Measurements from ENCODE around the gene ASIP.
"Not testable (repeated sequence)": the region's sequence is repeated elsewhere in the genome, so short reads cannot be mapped to it uniquely, and the experiment has no call there.

Gene ASIP

GRCh38 chr20:34243377-34243776 is 2.2 kb downstream of the ASIP start:
- no peak for FAIRE-seq

DNA sequence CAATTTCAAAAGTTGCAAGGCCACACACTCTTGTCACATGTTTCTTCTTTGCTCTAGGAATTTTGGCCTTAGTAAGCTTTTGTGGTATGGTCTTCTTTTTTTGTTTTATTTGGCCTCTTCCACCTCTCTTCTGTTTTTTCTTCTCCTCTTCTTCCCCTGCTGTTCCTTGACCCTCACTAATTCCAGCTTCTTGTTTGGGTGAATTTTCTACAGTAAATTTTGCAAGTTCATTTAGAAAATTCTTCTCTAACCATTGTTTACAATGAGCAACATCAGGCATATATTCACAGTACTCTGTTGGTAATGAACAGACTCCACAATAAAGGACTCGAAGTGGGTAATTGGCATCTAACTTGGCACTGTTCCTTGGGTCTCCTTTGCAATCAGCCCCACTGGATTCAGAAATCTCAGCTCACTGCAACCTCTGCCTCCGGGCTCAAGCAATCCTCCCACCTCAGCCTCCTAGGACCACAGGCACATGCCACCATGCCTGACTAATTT is 5.0 kb downstream of the ASIP start:
- no peak for FAIRE-seq

GRCh38 chr20:34249291-34249690 is 8.1 kb downstream of the ASIP start:
- FAIRE-seq = no peak

- FAIRE-seq = no peak
Measured at GRCh38 chr20:34250005-34250404, 8.8 kb downstream of the ASIP start.

DNA sequence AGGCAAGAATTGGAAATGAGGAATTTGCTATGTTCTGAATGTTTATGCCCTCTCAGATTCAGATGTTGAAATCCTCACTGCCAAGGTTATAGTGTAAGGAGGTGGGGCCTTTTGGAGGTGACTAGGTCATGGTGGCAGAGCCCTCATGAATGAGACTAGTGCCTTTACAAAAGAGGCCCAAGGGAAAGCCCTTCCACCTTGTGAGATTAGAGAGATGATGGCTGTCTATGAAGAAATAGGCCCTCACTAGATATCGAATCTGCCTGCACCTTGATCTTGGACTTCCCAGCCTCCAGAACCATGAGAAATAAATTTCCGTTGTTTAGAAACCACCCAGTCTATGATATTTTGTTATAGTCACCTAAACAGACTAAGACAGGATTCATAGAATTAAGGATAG is 10.4 kb downstream of the ASIP start:
- FAIRE-seq = no peak

DNA sequence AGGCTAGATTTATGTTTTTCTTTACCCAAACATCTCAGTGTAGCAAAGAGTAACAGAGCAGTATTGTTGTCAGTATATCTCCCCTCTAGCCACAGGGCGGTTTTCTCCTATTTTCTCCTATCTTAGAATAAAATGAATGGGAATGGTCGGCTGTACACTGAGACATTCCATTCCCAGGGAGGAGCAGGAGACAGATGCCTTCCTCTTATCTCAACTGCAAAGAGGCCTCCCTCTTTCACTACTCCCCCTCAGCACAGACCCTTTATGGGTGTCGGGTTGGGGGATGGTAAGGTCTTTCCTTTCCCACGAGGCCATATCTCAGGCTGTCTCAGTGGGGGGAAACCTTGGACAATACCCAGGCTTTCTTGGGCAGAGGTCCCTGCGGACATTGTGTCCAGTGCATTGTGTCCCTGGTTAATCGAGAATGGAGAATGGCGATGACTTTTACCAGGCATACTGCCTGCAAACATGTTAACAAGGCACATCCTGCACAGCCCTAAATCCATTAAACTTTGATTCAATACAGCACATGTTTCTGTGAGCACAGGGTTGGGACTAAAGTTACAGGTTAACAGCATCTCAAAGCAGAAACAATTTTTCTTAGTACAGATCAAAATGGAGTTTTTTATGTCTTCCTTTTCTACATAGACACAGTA is 11.3 kb downstream of the ASIP start:
- FAIRE-seq = not testable (repeated sequence)

GRCh38 chr20:34254979-34255378 is 13.8 kb downstream of the ASIP start:
- no peak for FAIRE-seq

GRCh38 chr20:34256629-34257124 is 15.5 kb downstream of the ASIP start:
- no peak for FAIRE-seq

GRCh38 chr20:34260208-34260942 is 19.2 kb downstream of the ASIP start:
- no peak for FAIRE-seq

GRCh38 chr20:34262488-34263288 is 21.5 kb downstream of the ASIP start:
- no peak for FAIRE-seq

- FAIRE-seq = not testable (repeated sequence)
Measured at GRCh38 chr20:34263468-34263867, 22.2 kb downstream of the ASIP start.

- FAIRE-seq = no peak
Measured at GRCh38 chr20:34264141-34264540, 22.9 kb downstream of the ASIP start.

- no peak for FAIRE-seq
Measured at GRCh38 chr20:34268145-34268544, 26.9 kb downstream of the ASIP start.

DNA sequence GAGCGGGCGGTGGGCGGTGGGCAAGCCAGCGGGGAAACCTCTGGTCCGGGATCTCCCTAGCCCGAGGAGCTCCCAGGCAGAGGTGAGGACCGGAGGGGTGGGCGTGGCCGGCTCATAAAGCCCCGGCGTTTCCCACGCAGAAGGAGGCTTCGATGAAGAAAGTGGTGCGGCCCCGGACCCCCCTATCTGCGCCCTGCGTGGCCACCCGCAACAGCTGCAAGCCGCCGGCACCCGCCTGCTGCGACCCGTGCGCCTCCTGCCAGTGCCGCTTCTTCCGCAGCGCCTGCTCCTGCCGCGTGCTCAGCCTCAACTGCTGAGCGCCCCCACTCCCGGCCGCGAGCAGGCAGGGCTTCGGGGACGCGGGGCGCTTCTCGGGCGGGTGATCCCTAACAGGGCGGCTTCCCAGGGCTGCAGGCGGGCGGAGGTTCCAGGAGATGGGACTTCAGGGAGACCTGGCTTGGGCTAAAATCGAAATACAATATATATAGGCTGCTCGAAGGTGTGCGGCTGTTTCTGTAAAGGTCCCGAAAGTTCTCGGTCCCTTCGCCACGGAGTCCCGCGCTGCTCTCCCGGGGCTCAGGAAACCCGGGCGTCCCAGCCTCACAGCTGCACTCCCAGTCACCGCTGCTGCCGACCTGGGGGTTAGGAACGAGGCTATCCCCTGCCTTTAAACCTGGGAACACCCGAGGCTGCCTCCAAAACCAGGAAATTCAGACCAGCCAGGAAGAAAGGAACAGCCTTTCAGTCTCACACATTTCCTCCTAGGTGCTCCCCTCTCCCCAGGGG is 27.8 kb downstream of the ASIP start:
- FAIRE-seq = no peak

- FAIRE-seq = peak; percentile 82
Measured at GRCh38 chr20:34269996-34270627, 28.9 kb downstream of the ASIP start.

DNA sequence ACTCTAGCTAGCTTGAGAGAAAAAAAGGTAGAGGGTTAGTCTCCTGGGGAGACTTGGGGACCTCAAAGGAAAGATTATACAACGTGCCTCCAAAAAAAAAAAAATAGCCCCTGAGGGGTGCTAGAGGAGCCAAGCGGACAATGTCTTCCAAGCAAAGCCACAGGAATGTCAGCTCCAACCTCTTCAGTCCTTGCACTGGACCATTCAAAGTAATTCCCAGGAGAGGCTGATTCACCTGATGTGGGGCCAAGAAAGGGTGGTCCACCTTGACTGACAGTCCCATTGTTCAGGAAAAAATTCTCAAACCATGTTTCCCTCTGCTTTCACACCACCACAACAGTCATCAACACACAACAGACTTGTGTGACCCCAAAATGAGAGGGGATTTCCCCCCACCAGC is 30.7 kb downstream of the ASIP start:
- FAIRE-seq = no peak

DNA sequence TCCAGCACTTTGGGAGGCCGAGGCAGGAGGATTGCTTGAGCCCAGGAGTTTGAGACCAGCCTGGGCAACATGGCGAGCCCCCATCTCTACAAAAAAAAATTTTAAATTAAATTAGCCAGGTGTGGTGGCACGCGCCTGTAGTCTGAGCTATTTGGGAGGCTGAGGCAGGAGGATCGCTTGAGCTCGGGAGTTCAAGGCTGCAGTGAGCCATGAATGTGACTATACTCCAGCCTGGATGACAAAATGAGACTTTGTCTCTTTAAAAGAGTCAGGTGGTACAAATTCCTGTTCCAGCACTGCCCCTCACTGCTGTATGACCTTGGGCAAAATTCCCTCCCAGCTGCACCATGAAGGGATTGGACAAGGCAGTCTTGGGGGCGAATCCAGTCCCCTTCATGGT is 33.5 kb downstream of the ASIP start:
- no peak for FAIRE-seq

- no peak for FAIRE-seq
Measured at GRCh38 chr20:34281177-34281576, 40.0 kb downstream of the ASIP start.

DNA sequence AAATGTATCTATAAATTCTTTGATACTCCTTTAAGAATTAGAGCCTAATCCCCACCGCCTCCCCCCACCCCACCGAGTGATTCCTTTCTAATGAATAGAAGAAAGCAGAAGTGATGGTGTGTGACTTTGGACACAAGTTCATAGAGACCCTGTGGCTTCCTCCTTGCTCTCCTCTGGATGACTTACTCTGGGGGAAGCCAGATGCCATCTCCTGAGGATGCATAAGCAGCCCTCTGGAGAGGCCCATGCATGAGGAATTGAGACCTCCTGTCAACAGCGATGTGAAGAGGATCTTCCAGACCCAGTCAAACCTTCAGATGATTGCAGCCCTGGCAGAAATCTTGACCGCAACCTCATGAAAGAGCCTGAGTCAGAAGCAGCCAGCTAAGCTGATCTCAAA is 40.8 kb downstream of the ASIP start:
- no peak for FAIRE-seq

- no peak for FAIRE-seq
Measured at GRCh38 chr20:34283844-34284243, 42.6 kb downstream of the ASIP start.

GRCh38 chr20:34285450-34285849 is 44.2 kb downstream of the ASIP start:
- no peak for FAIRE-seq

DNA sequence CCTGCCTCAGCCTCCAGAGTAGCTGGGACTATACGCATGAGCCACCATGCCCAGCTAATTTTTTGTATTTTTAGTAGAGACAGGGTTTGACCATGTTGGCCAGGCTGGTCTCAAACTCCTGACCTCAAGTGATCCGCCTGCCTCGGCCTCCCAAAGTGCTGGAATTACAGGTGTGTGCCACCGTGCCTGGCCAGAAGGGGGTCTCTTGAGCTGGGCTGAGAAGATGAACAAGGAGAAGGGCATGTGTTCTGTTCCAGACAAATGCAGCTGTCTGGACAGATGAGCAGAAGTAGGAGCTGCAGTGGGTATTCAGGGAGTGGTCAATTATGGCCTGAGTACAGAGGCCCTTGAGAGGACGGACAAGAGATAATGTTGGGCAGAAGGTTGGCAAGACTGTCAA is 46.3 kb downstream of the ASIP start:
- not testable (repeated sequence) for FAIRE-seq
